Ovary (tissue), 3 donors: ENCODE measurements around the gene TSHZ2.

ENCODE experiments used
- EP300 ChIP-seq: sonication (generic); formaldehyde crosslinking; IDR thresholded peaks from one replicate; pipeline ENCODE4 v1.6.1; 2017; ENCODE audit warnings: antibody characterized with exemption
- POLR2A ChIP-seq: fragments of 450-650 bp; IDR thresholded peaks from one replicate; pipeline ENCODE4 v1.6.1; 2017; ENCODE audit warnings: antibody characterized with exemption, mild to moderate bottlenecking, moderate library complexity
- TF ChIP-seq, protein P1 (sequence below), 3 donors: fragments of 450-650 bp in 2 of 3; fragments of 200-600 bp in 1 of 3; IDR thresholded peaks; one replicate each; pipeline versions ENCODE4 v1.5.1 to v1.8.0; 2016 to 2022; ENCODE audit warnings: antibody characterized with exemption in 3 of 3, mild to moderate bottlenecking in 1 of 3
- donor health status: DM: no; HTN: no; CAD: no.

DNA sequence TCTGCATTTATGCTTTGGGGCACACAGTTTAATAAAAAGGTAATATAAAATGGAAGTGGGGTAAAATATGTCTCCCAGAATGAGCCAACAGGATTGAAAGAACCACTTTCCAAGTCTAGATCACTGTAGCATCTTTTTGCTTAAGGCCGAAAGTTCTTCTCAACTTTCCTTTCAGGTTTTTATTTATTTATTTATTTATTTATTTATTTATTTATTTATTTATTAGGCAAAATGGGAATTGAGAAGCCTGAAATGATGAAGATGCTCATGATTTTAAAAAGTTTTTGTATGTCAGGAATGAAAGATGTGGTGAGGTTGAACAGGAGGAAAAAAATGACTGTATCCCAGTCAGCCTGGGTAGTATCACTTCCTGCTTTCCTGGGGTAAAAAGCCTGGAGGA lies 24.0 kb downstream of the TSHZ2 start:
- TF ChIP-seq, protein P1, sequence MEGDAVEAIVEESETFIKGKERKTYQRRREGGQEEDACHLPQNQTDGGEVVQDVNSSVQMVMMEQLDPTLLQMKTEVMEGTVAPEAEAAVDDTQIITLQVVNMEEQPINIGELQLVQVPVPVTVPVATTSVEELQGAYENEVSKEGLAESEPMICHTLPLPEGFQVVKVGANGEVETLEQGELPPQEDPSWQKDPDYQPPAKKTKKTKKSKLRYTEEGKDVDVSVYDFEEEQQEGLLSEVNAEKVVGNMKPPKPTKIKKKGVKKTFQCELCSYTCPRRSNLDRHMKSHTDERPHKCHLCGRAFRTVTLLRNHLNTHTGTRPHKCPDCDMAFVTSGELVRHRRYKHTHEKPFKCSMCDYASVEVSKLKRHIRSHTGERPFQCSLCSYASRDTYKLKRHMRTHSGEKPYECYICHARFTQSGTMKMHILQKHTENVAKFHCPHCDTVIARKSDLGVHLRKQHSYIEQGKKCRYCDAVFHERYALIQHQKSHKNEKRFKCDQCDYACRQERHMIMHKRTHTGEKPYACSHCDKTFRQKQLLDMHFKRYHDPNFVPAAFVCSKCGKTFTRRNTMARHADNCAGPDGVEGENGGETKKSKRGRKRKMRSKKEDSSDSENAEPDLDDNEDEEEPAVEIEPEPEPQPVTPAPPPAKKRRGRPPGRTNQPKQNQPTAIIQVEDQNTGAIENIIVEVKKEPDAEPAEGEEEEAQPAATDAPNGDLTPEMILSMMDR (IDR thresholded peaks at IDR 0.05) = no peak
- no peak for TF ChIP-seq POLR2A
- TF ChIP-seq EP300 = no peak
